A673 (cell line): Measurements from ENCODE around the gene PHTF2. TPM values are rescaled to one million over a fixed set of nuclear protein-coding genes. Genes with fewer than 3 reads are reported as not detected.

Experiments
- BruUV-seq: library from RNA; stranded (reverse); fragments of 400-500 nt; replicated peaks from 2 replicates; lab custom pipeline; 2021; lab: Mats Ljungman, UMichigan
- CTCF ChIA-PET: fragments of 300-600 bp; sonication (Branson Sonifier 250); formaldehyde crosslinking; loops from one replicate; lab custom pipeline; 2022; ENCODE audit warnings: antibody characterized with exemption; lab: Charles Lee
- POLR2A ChIA-PET: fragments of 300-600 bp; sonication (Branson Sonifier 250); formaldehyde crosslinking; loops from one replicate; lab custom pipeline; 2022; ENCODE audit warnings: antibody characterized with exemption; ENCODE audit not compliant: low non-redundant PET; lab: Charles Lee
- DNase-seq: peaks from one replicate; pipeline ENCODE4 v3.0.0-alpha.2; 2015; ENCODE audit warnings: low spot score
- H3K27ac ChIP-seq: fragments of 200-600 bp; sonication (generic); 2 replicates; pipeline ENCODE4 v1.5.1; 2016; ENCODE audit warnings: mixed run types, low read depth, mild to moderate bottlenecking, mixed read lengths, antibody characterized with exemption, low read length; ENCODE audit not compliant: poor library complexity, severe bottlenecking
- H3K27me3 ChIP-seq: fragments of 200-600 bp; sonication (generic); replicated peaks from 2 replicates; pipeline ENCODE4 v1.6.1; 2017; ENCODE audit warnings: mixed run types, low read depth, mild to moderate bottlenecking, mixed read lengths, antibody characterized with exemption, low read length; ENCODE audit not compliant: insufficient read depth, poor library complexity
- H3K36me3 ChIP-seq: fragments of 200-600 bp; sonication (generic); 2 replicates; pipeline ENCODE4 v1.6.1; 2016; ENCODE audit warnings: mixed run types, mild to moderate bottlenecking, mixed read lengths, antibody characterized with exemption, low read length; ENCODE audit not compliant: insufficient read depth, poor library complexity, severe bottlenecking
- H3K4me1 ChIP-seq: fragments of 200-600 bp; sonication (generic); 2 replicates; pipeline ENCODE4 v1.6.1; 2017; ENCODE audit warnings: mixed run types, mild to moderate bottlenecking, mixed read lengths, antibody characterized with exemption, low read length; ENCODE audit not compliant: insufficient read depth, poor library complexity, severe bottlenecking
- H3K4me3 ChIP-seq: fragments of 200-600 bp; sonication (generic); 2 replicates; pipeline ENCODE4 v1.5.1; 2016; ENCODE audit warnings: low read depth, mixed run types, mild to moderate bottlenecking, mixed read lengths, low read length; ENCODE audit not compliant: poor library complexity, severe bottlenecking
- H3K9me3 ChIP-seq: fragments of 200-600 bp; sonication (generic); 2 replicates; pipeline ENCODE4 v1.6.1; 2016; ENCODE audit warnings: mixed run types, low read depth, mild to moderate bottlenecking, mixed read lengths, antibody characterized with exemption, low read length; ENCODE audit not compliant: poor library complexity, severe bottlenecking
- EZH2 ChIP-seq: fragments of 200-600 bp; sonication (generic); IDR thresholded peaks from 2 replicates; pipeline ENCODE4 v1.6.1; 2017; ENCODE audit warnings: borderline replicate concordance, low read depth, mild to moderate bottlenecking, mixed read lengths, antibody characterized with exemption, low read length; ENCODE audit not compliant: poor library complexity, severe bottlenecking
- intact Hi-C: fragments of 100-400 bp; cut with micrococcal nuclease; formaldehyde crosslinking; loops from one replicate; pipeline ENCODE4 v1.10.0; 2022; ENCODE audit not compliant: unreplicated experiment
- total RNA-seq: library from RNA; stranded (reverse); gene quantifications from 2 replicates; pipeline ENCODE4 v1.2.3, GENCODE V29; 2021
- TF ChIP-seq, protein P1 (sequence below): fragments of 300-800, 200-600 bp; sonication (generic); conservative IDR thresholded peaks from 2 replicates; pipeline ENCODE4 v1.5.1; 2017; ENCODE audit warnings: low read depth, mild to moderate bottlenecking, antibody characterized with exemption, low read length, moderate library complexity, mixed read lengths

PHTF2 gene
- total RNA-seq, 1 experiment from 2014 or later: 36.6 TPM

DNA sequence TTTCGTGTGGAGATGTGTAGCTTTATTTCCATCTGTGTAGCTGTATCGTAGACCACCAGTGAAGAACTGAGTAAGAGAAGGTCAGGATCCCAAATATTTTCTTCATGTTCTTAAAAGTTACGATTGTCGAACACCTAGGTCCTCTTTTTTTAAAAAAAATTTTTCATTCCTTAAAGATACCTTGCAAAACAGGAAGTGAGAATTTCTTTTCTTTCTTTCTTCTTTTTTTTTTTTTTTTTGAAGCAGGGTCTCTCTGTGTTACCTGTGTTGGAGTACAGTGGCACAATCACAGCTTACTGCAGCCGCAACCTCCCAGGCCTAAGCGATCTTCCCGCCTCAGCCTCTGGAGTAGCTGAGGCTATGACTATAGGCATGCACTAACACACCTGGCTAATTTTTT, 60.8 kb downstream of the PHTF2 start:
- no peak for DNase-seq
- no peak overlapping the region for H3K27ac ChIP-seq
- H3K4me1 ChIP-seq: no peaks in the 10 kb centered on the region
- ChIA-PET CTCF (no interaction called here), POLR2A (no interaction called here)
- intact Hi-C loops: no loop called here
- no peaks in the 10 kb centered on the region for H3K9me3 ChIP-seq
- H3K36me3 ChIP-seq: no peaks in the 10 kb centered on the region
- no TSS peak for BruUV-seq
- H3K4me3 ChIP-seq: no peak overlapping the region
- TF ChIP-seq, protein P1, sequence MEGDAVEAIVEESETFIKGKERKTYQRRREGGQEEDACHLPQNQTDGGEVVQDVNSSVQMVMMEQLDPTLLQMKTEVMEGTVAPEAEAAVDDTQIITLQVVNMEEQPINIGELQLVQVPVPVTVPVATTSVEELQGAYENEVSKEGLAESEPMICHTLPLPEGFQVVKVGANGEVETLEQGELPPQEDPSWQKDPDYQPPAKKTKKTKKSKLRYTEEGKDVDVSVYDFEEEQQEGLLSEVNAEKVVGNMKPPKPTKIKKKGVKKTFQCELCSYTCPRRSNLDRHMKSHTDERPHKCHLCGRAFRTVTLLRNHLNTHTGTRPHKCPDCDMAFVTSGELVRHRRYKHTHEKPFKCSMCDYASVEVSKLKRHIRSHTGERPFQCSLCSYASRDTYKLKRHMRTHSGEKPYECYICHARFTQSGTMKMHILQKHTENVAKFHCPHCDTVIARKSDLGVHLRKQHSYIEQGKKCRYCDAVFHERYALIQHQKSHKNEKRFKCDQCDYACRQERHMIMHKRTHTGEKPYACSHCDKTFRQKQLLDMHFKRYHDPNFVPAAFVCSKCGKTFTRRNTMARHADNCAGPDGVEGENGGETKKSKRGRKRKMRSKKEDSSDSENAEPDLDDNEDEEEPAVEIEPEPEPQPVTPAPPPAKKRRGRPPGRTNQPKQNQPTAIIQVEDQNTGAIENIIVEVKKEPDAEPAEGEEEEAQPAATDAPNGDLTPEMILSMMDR: no peak
- TF ChIP-seq EZH2: no peak
- H3K27me3 ChIP-seq: no peaks in the 10 kb centered on the region

DNA sequence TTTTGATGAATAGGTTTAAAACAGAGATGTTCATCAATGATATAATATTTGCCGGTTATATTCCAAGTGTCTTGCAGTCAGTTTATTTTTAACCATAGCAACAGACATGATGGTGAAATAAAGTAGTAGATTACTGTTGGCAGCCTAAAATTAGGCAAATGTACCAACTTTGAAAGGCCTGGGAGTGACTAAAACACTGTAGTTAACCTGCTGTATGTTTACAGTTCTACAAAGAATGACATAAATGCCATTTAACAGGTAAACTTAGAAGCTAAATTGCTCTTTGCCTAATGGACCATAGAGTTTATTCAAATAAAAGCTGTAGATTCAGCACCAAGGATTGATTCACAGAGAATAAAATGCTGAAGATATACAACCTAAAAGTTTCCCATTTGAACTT, 64.1 kb downstream of the PHTF2 start:
- no peak overlapping the region for H3K27ac ChIP-seq
- H3K4me1 ChIP-seq: peaks cover 11% of the 10 kb centered on the region
- H3K36me3 ChIP-seq: no peaks in the 10 kb centered on the region
- intact Hi-C loops: no loop called here
- no TSS peak for BruUV-seq
- no peak for DNase-seq
- H3K27me3 ChIP-seq: no peaks in the 10 kb centered on the region
- POLR2A ChIA-PET: no interaction called here
- no peak for TF ChIP-seq EZH2
- TF ChIP-seq, protein P1: no peak
- CTCF ChIA-PET: no interaction called here
- no peak overlapping the region for H3K4me3 ChIP-seq
- H3K9me3 ChIP-seq: no peaks in the 10 kb centered on the region

DNA sequence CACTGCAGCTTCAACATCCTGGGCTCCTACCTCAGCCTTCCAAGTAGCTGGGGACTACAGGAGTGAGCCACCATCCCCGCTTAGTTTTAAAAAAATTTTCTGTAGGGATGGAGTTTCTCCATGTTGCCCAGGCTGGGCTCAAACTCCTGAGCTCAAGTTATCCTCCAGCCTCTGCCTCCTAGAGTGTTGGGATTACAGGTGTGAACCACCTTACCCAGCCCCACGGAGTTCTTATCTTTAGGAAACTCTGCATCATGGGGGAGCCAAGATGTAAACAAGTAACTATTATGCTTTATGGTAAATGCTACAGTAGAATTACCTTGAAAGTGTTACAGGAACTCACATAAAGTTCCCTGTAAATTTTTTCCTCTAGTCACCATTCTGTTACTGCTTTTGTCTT, 65.3 kb downstream of the PHTF2 start:
- TF ChIP-seq, protein P1: no peak
- TF ChIP-seq EZH2: no peak
- ChIA-PET POLR2A (no interaction called here), CTCF (no interaction called here)
- Histone ChIP-seq H3K27me3 (no peaks in the 10 kb centered on the region), H3K4me3 (no peak overlapping the region), H3K36me3 (no peaks in the 10 kb centered on the region), H3K9me3 (no peaks in the 10 kb centered on the region), H3K27ac (no peak overlapping the region), H3K4me1 (peaks cover 11% of the 10 kb centered on the region)
- no peak for DNase-seq
- intact Hi-C loops: no loop called here
- BruUV-seq: no TSS peak
